KMS-11 (cell line): ENCODE data around the gene VARS1.
A peak's percentile ranks its signal among the peaks of the same experiment; 100 is the strongest.

Experiments used
- H2AFZ ChIP-seq: fragments of 200-600 bp; sonication (generic); 2 replicates; pipeline ENCODE4 v1.6.1; 2016; ENCODE audit warnings: antibody characterized with exemption, mixed run types, low read depth
- H3K27ac ChIP-seq: fragments of 200-600 bp; sonication (generic); 2 replicates; pipeline ENCODE4 v1.6.1; 2016; ENCODE audit warnings: mild to moderate bottlenecking, mixed run types
- H3K27me3 ChIP-seq: fragments of 200-600 bp; sonication (generic); 2 replicates; pipeline ENCODE4 v1.6.1; 2017; ENCODE audit warnings: mild to moderate bottlenecking, low read depth, mixed run types, moderate library complexity; ENCODE audit not compliant: insufficient read depth
- H3K36me3 ChIP-seq: fragments of 200-600 bp; sonication (generic); 2 replicates; pipeline ENCODE4 v1.6.1; 2017; ENCODE audit warnings: mild to moderate bottlenecking, mixed run types; ENCODE audit not compliant: insufficient read depth
- H3K4me1 ChIP-seq: fragments of 200-600 bp; sonication (generic); 2 replicates; pipeline ENCODE4 v1.6.1; 2016; ENCODE audit warnings: mild to moderate bottlenecking, low read depth, mixed run types; ENCODE audit not compliant: poor library complexity, severe bottlenecking
- H3K4me2 ChIP-seq: fragments of 200-600 bp; sonication (generic); 2 replicates; pipeline ENCODE4 v1.7.0; 2016; ENCODE audit warnings: mild to moderate bottlenecking, mixed run types
- H3K4me3 ChIP-seq: fragments of 200-600 bp; sonication (generic); IDR thresholded peaks from 2 replicates; pipeline ENCODE4 v1.6.1; 2017; ENCODE audit warnings: low read depth, low read length, mixed read lengths; ENCODE audit not compliant: insufficient read depth
- H3K79me2 ChIP-seq: fragments of 200-600 bp; sonication (generic); 2 replicates; pipeline ENCODE4 v1.6.1; 2016; ENCODE audit warnings: low read depth, mixed run types; ENCODE audit not compliant: insufficient read depth
- H3K9ac ChIP-seq: fragments of 200-600 bp; sonication (generic); 2 replicates; pipeline ENCODE4 v1.6.1; 2016; ENCODE audit warnings: mild to moderate bottlenecking, mixed run types
- H4K20me1 ChIP-seq: fragments of 200-600 bp; sonication (generic); 2 replicates; pipeline ENCODE4 v1.6.1; 2016; ENCODE audit warnings: mild to moderate bottlenecking, mixed run types; ENCODE audit not compliant: insufficient read depth
- CTCF ChIP-seq: fragments of 200-600 bp; sonication (generic); conservative IDR thresholded peaks from 2 replicates; pipeline ENCODE4 v1.6.1; 2017; ENCODE audit warnings: low read depth, mild to moderate bottlenecking, antibody characterized with exemption, low read length, moderate library complexity, mixed read lengths

VARS1 gene

GRCh38 chr6:31779908-31780307 lies 15.6 kb downstream of the VARS1 start:
- Histone ChIP-seq H3K4me1 (peaks cover 40% of the 10 kb centered on the region), H3K27ac (no peak overlapping the region), H3K9ac (no peak overlapping the region), H3K27me3 (no peaks in the 10 kb centered on the region), H3K4me3 (no peak overlapping the region), H4K20me1 (no peaks in the 10 kb centered on the region), H3K36me3 (peaks cover 5% of the 10 kb centered on the region; the same call in 1 of the 2 replicates), H2AFZ (no peak overlapping the region), H3K4me2 (no peak overlapping the region), H3K79me2 (no peaks in the 10 kb centered on the region)
- no peak for TF ChIP-seq CTCF

GRCh38 chr6:31778999-31779885 lies 16.3 kb downstream of the VARS1 start:
- H3K4me1 ChIP-seq, result peaks cover 40% of the 10 kb centered on the region
- H3K27ac ChIP-seq, result no peak overlapping the region; the same call in 1 of the 2 replicates
- no peaks in the 10 kb centered on the region for H4K20me1 ChIP-seq
- no peak overlapping the region for H2AFZ ChIP-seq
- no peak overlapping the region for H3K4me3 ChIP-seq
- H3K27me3 ChIP-seq, result no peaks in the 10 kb centered on the region
- no peaks in the 10 kb centered on the region for H3K79me2 ChIP-seq
- no peak overlapping the region for H3K4me2 ChIP-seq
- peaks cover 5% of the 10 kb centered on the region; the same call in 1 of the 2 replicates for H3K36me3 ChIP-seq
- TF ChIP-seq CTCF, result no peak
- no peak overlapping the region for H3K9ac ChIP-seq

- H3K27ac ChIP-seq, result peak overlapping the region; percentile 79
- no peak for TF ChIP-seq CTCF
- peak overlapping the region; percentile 89; the same call in 1 of the 2 replicates for H3K4me2 ChIP-seq
- H3K27me3 ChIP-seq, result no peaks in the 10 kb centered on the region
- H3K4me3 ChIP-seq, result no peak overlapping the region
- peaks cover 40% of the 10 kb centered on the region for H3K4me1 ChIP-seq
- peaks cover 5% of the 10 kb centered on the region; the same call in 1 of the 2 replicates for H3K36me3 ChIP-seq
- H2AFZ ChIP-seq, result no peak overlapping the region
- H4K20me1 ChIP-seq, result no peaks in the 10 kb centered on the region
- no peaks in the 10 kb centered on the region for H3K79me2 ChIP-seq
- H3K9ac ChIP-seq, result no peak overlapping the region; the same call in 1 of the 2 replicates
Measured at GRCh38 chr6:31778193-31778592, 17.4 kb downstream of the VARS1 start.

- TF ChIP-seq CTCF, result no peak
- peaks cover 40% of the 10 kb centered on the region for H3K4me1 ChIP-seq
- no peak overlapping the region for H3K4me3 ChIP-seq
- peak overlapping the region; percentile 79 for H3K27ac ChIP-seq
- H3K27me3 ChIP-seq, result no peaks in the 10 kb centered on the region
- no peak overlapping the region for H2AFZ ChIP-seq
- no peaks in the 10 kb centered on the region for H3K79me2 ChIP-seq
- peak overlapping the region; percentile 58; the same call in 1 of the 2 replicates for H3K9ac ChIP-seq
- H3K36me3 ChIP-seq, result peaks cover 5% of the 10 kb centered on the region; the same call in 1 of the 2 replicates
- no peaks in the 10 kb centered on the region for H4K20me1 ChIP-seq
- peak overlapping the region; percentile 89 for H3K4me2 ChIP-seq
Measured at GRCh38 chr6:31777667-31778050, 17.9 kb downstream of the VARS1 start.
